Nasal cavity respiratory epithelium epithelial cell of viscerocranial mucosa (primary cell): Measurements from ENCODE around the gene ZNF586. TPM values are rescaled to one million over a fixed set of nuclear protein-coding genes. Genes with fewer than 3 reads are reported as not detected.

Source experiments
- total RNA-seq: library from RNA; depleted of rRNA; stranded (reverse); fragments of >200 nt; gene quantifications from 2 replicates; pipeline ENCODE4 v1.2.3, GENCODE V29; 2014

Gene ZNF586
- 15.0 and 19.5 TPM in 2 replicates for total RNA-seq

DNA sequence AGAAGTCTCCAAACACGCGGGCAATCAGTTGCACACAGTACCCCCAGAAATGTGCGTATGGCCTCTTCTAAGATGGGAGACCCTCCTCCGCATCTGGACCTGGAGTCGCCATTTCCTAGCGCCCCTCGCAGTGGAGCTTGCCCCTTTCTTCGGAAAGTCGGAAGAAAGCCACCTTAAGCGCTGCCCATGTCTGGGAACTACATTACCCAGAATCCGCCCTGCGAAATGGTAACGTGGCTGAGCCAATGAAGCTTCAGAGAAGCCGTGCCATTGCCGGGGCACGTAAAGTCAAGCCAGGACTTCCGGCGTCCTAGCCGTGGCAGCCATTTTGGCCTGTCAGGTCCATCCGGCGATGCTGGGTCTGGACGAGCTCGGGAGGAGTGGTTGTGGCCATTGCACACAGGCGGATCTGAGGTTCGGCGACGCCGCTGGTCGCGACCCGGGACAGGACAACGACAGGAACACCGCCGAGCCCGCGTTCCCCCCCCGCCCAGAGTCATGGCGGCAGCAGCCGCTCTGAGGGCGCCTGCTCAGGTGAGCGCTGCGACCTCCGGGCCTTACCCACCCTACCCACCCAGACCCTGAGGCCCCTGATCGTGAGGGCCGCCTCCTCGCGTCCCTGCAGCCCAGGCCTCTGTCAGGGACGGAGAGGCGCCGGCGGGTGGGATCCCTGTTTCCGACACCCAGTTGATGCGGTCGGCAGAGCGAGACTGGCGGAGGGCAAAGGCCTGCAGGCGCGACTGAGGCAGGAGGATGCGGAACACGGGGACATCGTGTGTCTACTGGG lies at the start of gene ZNF586:
ZNF586 (plus strand) TSS at position 332 of the 787 bp plus-strand sequence; CDS start at position 499, 167 bp downstream.

DNA sequence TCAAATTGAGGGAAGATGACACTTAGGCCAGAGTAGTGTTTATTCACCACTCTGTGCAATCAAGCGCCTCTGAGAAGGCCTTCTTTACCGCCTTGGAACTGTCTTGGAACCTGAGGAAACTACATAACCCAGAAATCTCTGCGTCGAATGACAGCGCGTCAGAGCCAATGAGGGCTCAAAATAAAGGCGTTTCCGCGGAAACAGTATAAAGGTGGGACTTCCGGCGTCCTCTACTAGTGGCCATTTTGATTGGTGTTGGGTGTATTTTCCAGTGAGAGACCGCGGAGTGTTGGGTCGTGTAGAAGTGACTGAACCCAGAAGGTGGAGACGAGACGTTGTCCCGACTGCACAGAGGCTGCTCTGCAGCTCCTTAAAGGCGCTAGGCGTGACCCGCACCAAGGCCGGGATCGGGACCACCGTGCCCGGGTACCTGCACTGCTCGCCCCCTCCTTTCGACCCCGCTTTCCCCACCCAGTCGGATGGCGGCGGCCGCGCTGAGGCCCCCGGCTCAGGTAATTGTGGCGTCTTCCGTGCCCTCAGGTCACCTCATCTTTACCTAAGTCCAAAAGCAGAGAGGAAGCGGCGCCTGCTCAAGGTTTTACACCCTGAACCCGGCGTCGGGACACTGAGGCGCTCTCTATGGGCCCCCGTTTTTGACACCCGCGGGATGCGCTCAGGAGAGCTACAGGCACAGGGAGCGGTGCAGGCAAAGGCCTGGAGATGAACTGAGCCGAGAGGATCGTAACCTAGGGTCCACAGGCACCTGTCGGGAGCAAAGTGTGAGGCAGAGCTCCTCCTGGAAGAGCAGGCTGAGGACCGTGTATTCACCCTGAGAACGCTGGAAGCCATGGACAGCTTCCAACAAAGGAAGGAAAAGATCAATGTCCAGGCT lies 22.6 kb upstream of the ZNF586 start, which contains the start of gene ZNF776:
ZNF776 (plus strand) TSS at position 236 of the 892 bp plus-strand sequence; CDS start at position 480, 244 bp downstream.

DNA sequence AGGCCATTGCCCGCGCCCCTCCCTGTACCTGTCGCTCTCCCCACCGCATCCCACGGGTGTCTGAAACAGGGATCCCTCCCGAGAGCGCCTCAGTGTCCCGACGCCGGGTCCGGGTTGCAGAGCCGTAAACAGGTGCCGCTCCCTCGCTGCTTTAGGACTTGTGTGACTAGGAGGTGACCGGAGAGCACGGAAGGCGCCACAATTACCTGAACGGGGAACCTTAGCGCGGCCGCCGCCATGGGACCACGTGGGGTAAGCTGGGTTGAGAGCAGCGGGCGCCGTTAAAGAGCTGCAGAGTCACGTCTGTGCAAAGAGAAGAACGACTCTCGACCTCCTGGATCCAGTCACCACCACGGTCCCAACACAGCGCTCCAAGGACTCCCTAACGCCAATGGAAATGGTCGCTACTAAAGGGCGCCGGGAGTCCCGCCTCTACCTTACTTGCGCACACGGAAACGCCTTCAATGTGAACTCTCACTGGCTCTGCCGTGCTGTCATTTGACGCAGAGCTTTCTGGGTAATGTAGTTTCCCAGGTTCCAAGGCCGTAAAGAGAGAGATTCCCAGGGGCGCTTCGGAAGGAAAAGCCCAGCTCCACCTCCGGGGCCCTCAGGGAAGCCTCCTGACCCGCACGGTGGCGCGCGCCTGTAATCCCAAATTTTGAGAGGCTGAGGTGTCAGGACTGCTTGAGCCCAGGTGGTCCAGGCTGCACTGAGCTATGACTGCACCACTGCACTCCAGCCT lies 45.2 kb downstream of the ZNF586 start, which contains the start of gene ZNF552:
ZNF552 (minus strand) TSS at position 409 of the 742 bp plus-strand sequence; CDS start at position 239, 170 bp downstream.

DNA sequence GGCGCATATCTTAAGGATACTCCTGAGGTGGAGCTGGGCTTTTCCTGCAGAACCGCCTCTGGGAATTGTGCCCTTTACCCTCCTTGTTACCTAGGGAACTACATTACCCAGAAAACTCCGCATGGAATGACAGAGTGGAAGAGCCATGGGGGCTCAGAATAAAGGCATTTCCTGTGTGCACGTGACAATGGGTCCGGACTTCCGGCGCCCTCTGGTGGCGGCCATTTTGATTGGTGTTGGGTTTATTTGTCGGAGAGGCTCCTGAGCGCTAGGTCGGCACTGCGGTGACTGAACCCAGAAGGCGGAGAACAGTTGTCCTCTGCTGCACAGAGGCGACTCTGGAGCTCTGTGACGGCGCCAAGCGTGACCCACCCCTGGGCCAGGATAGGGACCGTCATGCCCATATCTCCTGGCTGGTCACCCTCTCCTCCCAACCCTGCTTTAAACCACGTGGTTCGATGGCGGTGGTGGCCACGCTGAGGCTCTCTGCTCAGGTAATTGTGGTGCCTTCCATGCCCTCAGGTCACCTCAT lies 60.7 kb downstream of the ZNF586 start, which contains the start of gene ZNF587B:
ZNF587B (plus strand) TSS at position 229 of the 532 bp plus-strand sequence; CDS start at position 459, 230 bp downstream.

Other genes with a start within 250 kb of the ZNF586 start
- gene ZNF549, start 242.3 kb upstream of the ZNF586 start, total RNA-seq, result 8.2 and 11.7 TPM in 2 replicates
- 8.2 and 12.1 TPM in 2 replicates for gene ZNF550, start 209.8 kb upstream of the ZNF586 start, total RNA-seq
- gene ZNF416, start 190.8 kb upstream of the ZNF586 start, total RNA-seq, result 8.5 and 12.5 TPM in 2 replicates
- gene ZIK1, start 185.5 kb upstream of the ZNF586 start, total RNA-seq, result 12.6 and 13.4 TPM in 2 replicates
- 3.4 and 4.4 TPM in 2 replicates for gene ZNF530, start 169.8 kb upstream of the ZNF586 start, total RNA-seq
- gene ZNF134, start 155.4 kb upstream of the ZNF586 start, total RNA-seq, result 24.6 and 38.4 TPM in 2 replicates
- gene ZNF211, start 136.5 kb upstream of the ZNF586 start, total RNA-seq, result 13.0 and 23.1 TPM in 2 replicates
- under 0.01 and 0.50 TPM in 2 replicates for gene ZSCAN4, start 100.7 kb upstream of the ZNF586 start, total RNA-seq
- 7.5 and 15.7 TPM in 2 replicates for gene ZNF551, start 87.7 kb upstream of the ZNF586 start, total RNA-seq
- gene ZNF154, start 60.5 kb upstream of the ZNF586 start, total RNA-seq, result 1.0 and 4.7 TPM in 2 replicates
- gene ZNF671, start 42.1 kb upstream of the ZNF586 start, total RNA-seq, result 3.4 and 6.4 TPM in 2 replicates
- 8.9 and 14.8 TPM in 2 replicates for gene ZNF776, start 22.9 kb upstream of the ZNF586 start, total RNA-seq
- gene ZNF552, start 45.2 kb downstream of the ZNF586 start, total RNA-seq, result 5.8 and 10.5 TPM in 2 replicates
- 22.9 and 39.3 TPM in 2 replicates for gene ZNF587B, start 60.6 kb downstream of the ZNF586 start, total RNA-seq
- 17.8 and 37.2 TPM in 2 replicates for gene ZNF587, start 80.2 kb downstream of the ZNF586 start, total RNA-seq
- gene ZNF814, start 119.4 kb downstream of the ZNF586 start, total RNA-seq, result 8.2 and 16.9 TPM in 2 replicates
- 14.4 and 23.4 TPM in 2 replicates for gene ZNF417, start 146.9 kb downstream of the ZNF586 start, total RNA-seq
- 4.4 and 9.4 TPM in 2 replicates for gene ZNF418, start 165.7 kb downstream of the ZNF586 start, total RNA-seq
- 8.5 and 13.0 TPM in 2 replicates for gene ZNF256, start 178.0 kb downstream of the ZNF586 start, total RNA-seq
- 0.28 and 0.34 TPM in 2 replicates for gene C19orf18, start 204.9 kb downstream of the ZNF586 start, total RNA-seq
- 7.2 and 15.1 TPM in 2 replicates for gene ZNF606, start 233.1 kb downstream of the ZNF586 start, total RNA-seq